Measurements from ENCODE around the gene RFWD3. TPM values are rescaled to one million over a fixed set of nuclear protein-coding genes. Genes with fewer than 3 reads are reported as not detected.
"Not testable (repeated sequence)": the region's sequence is repeated elsewhere in the genome, so short reads cannot be mapped to it uniquely, and the experiment has no call there.

Gene RFWD3
- total and polyA plus RNA-seq, 9 donors, result 8.2 to 25.0 (median 15.8) TPM

DNA sequence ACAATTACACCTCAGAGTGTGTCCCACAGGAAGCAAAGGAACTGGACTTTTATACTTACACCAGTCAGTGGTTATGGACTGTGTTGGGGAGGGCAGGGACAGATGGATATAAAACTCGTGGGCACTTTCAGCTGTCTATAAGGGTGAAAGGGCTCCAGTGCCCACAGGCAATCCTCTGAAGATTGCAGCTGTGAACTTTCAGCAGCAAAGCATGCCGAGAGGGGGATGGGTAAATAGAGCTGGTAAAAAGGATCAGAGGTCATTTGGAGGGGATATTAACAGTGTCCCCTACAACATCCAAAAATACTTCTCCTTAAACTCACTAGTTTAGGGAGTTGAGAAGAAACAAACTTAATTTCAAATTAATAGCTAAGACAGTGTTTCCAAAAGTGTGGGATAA, 13.3 kb upstream of the RFWD3 start:
- H3K9me3 ChIP-seq, result no peaks in the 10 kb centered on the region
- intact Hi-C loops (cut with DNase I), result no loop called here
- TF ChIP-seq POLR2A (IDR thresholded peaks at IDR 0.05) (no peak), EP300 (IDR thresholded peaks at IDR 0.05) (no peak)
- TF ChIP-seq, protein P1, sequence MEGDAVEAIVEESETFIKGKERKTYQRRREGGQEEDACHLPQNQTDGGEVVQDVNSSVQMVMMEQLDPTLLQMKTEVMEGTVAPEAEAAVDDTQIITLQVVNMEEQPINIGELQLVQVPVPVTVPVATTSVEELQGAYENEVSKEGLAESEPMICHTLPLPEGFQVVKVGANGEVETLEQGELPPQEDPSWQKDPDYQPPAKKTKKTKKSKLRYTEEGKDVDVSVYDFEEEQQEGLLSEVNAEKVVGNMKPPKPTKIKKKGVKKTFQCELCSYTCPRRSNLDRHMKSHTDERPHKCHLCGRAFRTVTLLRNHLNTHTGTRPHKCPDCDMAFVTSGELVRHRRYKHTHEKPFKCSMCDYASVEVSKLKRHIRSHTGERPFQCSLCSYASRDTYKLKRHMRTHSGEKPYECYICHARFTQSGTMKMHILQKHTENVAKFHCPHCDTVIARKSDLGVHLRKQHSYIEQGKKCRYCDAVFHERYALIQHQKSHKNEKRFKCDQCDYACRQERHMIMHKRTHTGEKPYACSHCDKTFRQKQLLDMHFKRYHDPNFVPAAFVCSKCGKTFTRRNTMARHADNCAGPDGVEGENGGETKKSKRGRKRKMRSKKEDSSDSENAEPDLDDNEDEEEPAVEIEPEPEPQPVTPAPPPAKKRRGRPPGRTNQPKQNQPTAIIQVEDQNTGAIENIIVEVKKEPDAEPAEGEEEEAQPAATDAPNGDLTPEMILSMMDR (IDR thresholded peaks at IDR 0.05), result no peak
- no peak for DNase-seq
- no peaks in the 10 kb centered on the region for H3K36me3 ChIP-seq
- H3K27me3 ChIP-seq, result no peaks in the 10 kb centered on the region
- 18 to 28% (median 27%) methylated on average over 2 of the region's 2 CpGs for WGBS, 3 donors
- H3K27ac ChIP-seq, result no peak overlapping the region
- H3K4me3 ChIP-seq, result no peak overlapping the region
- no peaks in the 10 kb centered on the region for H3K4me1 ChIP-seq (ENCODE audit: insufficient read depth)

DNA sequence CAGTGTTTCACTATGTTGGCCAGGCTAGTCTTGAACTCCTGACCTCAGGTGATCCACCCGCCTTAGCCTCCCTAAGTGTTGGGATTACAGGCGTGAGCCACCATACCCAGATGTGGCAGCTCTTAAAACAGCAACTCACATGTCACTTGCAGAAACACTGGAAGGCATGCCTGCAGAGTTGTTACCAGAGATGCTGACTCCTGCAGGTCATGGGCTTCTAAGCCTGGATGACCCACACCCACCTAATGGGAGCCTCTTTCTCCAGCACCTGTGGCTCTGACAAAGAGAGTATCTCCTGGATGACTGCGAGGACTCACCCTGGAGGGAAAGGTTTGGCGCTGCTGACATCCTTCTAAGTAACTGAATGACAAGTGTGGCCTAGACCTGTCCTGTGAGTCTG, 11.2 kb upstream of the RFWD3 start:
- H3K27me3 ChIP-seq, result no peaks in the 10 kb centered on the region
- WGBS, 3 donors, result 93 to 100% (median 99%) methylated on average over 4 of the region's 4 CpGs
- no peaks in the 10 kb centered on the region for H3K9me3 ChIP-seq
- H3K4me3 ChIP-seq, result no peak overlapping the region
- TF ChIP-seq POLR2A (IDR thresholded peaks at IDR 0.05) (no peak), EP300 (IDR thresholded peaks at IDR 0.05) (no peak)
- TF ChIP-seq, protein P1 (IDR thresholded peaks at IDR 0.05), result no peak
- intact Hi-C loops (cut with DNase I), result no loop called here
- H3K4me1 ChIP-seq (ENCODE audit: insufficient read depth), result no peaks in the 10 kb centered on the region
- no peak overlapping the region for H3K27ac ChIP-seq
- H3K36me3 ChIP-seq, result no peaks in the 10 kb centered on the region
- no peak for DNase-seq

GRCh38 chr16:74673876-74674275, 7.2 kb upstream of the RFWD3 start:
- intact Hi-C loops (cut with DNase I), result no loop called here
- TF ChIP-seq POLR2A (IDR thresholded peaks at IDR 0.05) (no peak), EP300 (IDR thresholded peaks at IDR 0.05) (no peak)
- no peaks in the 10 kb centered on the region for H3K4me1 ChIP-seq (ENCODE audit: insufficient read depth)
- WGBS, 3 donors, result 86 to 87% (median 87%) methylated on average over 3 of the region's 3 CpGs
- no peak overlapping the region for H3K27ac ChIP-seq
- H3K36me3 ChIP-seq, result no peaks in the 10 kb centered on the region
- H3K9me3 ChIP-seq, result no peaks in the 10 kb centered on the region
- no peaks in the 10 kb centered on the region for H3K27me3 ChIP-seq
- no peak for DNase-seq
- no peak overlapping the region for H3K4me3 ChIP-seq

- H3K27me3 ChIP-seq; H3K4me3 ChIP-seq; H3K36me3 ChIP-seq; DNase-seq; intact Hi-C loops (cut with DNase I); H3K4me1 ChIP-seq (ENCODE audit: insufficient read depth); H3K27ac ChIP-seq; H3K9me3 ChIP-seq: not testable (repeated sequence)
- 95 to 98% (median 96%) methylated on average over 10 of the region's 10 CpGs for WGBS, 3 donors
Observed at GRCh38 chr16:74668877-74669276, 2.2 kb upstream of the RFWD3 start.

- Histone ChIP-seq H3K27ac (no peak overlapping the region), H3K36me3 (no peaks in the 10 kb centered on the region), H3K9me3 (no peaks in the 10 kb centered on the region), H3K4me1 (ENCODE audit: insufficient read depth) (peaks cover 2% of the 10 kb centered on the region), H3K27me3 (no peaks in the 10 kb centered on the region), H3K4me3 (peak overlapping the region; percentile 61)
- WGBS, 3 donors, result 1 to 5% (median 1%) methylated on average over 23 of the region's 23 CpGs
- peak; percentile 20 to 57 (median 33) for DNase-seq
- intact Hi-C loops (cut with DNase I), result no loop called here
- TF ChIP-seq POLR2A (IDR thresholded peaks at IDR 0.05) (no peak), EP300 (IDR thresholded peaks at IDR 0.05) (no peak)
- TF ChIP-seq, protein P1 (IDR thresholded peaks at IDR 0.05), result no peak
Observed at GRCh38 chr16:74667255-74667700, 601 bp upstream of the RFWD3 start.
